OCI-LY7 (cell line): ENCODE measurements around the gene ACAP3. TPM values are rescaled to one million over a fixed set of nuclear protein-coding genes. Genes with fewer than 3 reads are reported as not detected.

Experiments
- BruUV-seq: library from RNA; stranded (reverse); fragments of 400-500 nt; replicated peaks from 2 replicates; lab custom pipeline; 2021; lab: Mats Ljungman, UMichigan
- CTCF ChIA-PET: fragments of 300-600 bp; sonication (Branson Sonifier 250); formaldehyde crosslinking; loops from one replicate; lab custom pipeline; 2022; ENCODE audit warnings: antibody characterized with exemption; ENCODE audit not compliant: unreplicated experiment; lab: Charles Lee
- POLR2A ChIA-PET: fragments of 300-600 bp; sonication (Branson Sonifier 250); formaldehyde crosslinking; loops from one replicate; lab custom pipeline; 2022; ENCODE audit warnings: antibody characterized with exemption; lab: Charles Lee
- DNase-seq: peaks from one replicate; pipeline ENCODE4 v3.0.0-alpha.2; 2015; ENCODE audit warnings: low spot score
- H2AFZ ChIP-seq: fragments of 200-600 bp; sonication (generic), shearing (Covaris generic); 2 replicates; pipeline ENCODE4 v1.6.1; 2014; ENCODE audit warnings: mild to moderate bottlenecking, antibody characterized with exemption, low read length, moderate library complexity
- H3K27ac ChIP-seq: fragments of 200-600 bp; sonication (generic); 2 replicates; pipeline ENCODE4 v1.5.1; 2014; ENCODE audit warnings: mixed run types, low read depth, mild to moderate bottlenecking, moderate library complexity, low read length, inconsistent platforms; ENCODE audit not compliant: poor library complexity, severe bottlenecking
- H3K36me3 ChIP-seq: fragments of 200-600 bp; sonication (generic); 2 replicates; pipeline ENCODE4 v1.6.1; 2014; ENCODE audit warnings: mild to moderate bottlenecking, antibody characterized with exemption, low read length, moderate library complexity, mixed read lengths; ENCODE audit not compliant: insufficient read depth
- H3K4me1 ChIP-seq: fragments of 200-600 bp; sonication (generic); 2 replicates; pipeline ENCODE4 v1.5.1; 2014; ENCODE audit warnings: mild to moderate bottlenecking, low read length; ENCODE audit not compliant: insufficient read depth, poor library complexity, severe bottlenecking
- H3K4me2 ChIP-seq: fragments of 200-600 bp; sonication (generic); 2 replicates; pipeline ENCODE4 v1.6.1; 2014; ENCODE audit warnings: mild to moderate bottlenecking, low read length
- H3K4me3 ChIP-seq: fragments of 200-600 bp; sonication (generic); 2 replicates; pipeline ENCODE4 v1.5.1; 2014; ENCODE audit warnings: mild to moderate bottlenecking, low read depth, low read length; ENCODE audit not compliant: poor library complexity, severe bottlenecking
- H3K79me2 ChIP-seq: fragments of 200-600 bp; sonication (generic); 2 replicates; pipeline ENCODE4 v1.6.1; 2016; ENCODE audit warnings: low read depth, mild to moderate bottlenecking, low read length, moderate library complexity, mixed read lengths; ENCODE audit not compliant: insufficient read depth
- H3K9me2 ChIP-seq: fragments of 200-600 bp; sonication (generic); 2 replicates; pipeline ENCODE4 v1.6.1; 2016; ENCODE audit warnings: mild to moderate bottlenecking, low read length, mixed read lengths; ENCODE audit not compliant: insufficient read depth
- H3K9me3 ChIP-seq: fragments of 200-600 bp; sonication (generic); 2 replicates; pipeline ENCODE4 v1.6.1; 2014; ENCODE audit warnings: mild to moderate bottlenecking, mixed run types, low read length, mixed read lengths
- H4K20me1 ChIP-seq: fragments of 200-600 bp; sonication (generic); 2 replicates; pipeline ENCODE4 v1.6.1; 2014; ENCODE audit warnings: mild to moderate bottlenecking, antibody characterized with exemption, low read length, moderate library complexity, mixed read lengths; ENCODE audit not compliant: insufficient read depth
- CTCF ChIP-seq: fragments of 200-600 bp; sonication (generic); conservative IDR thresholded peaks from 2 replicates; pipeline ENCODE4 v1.5.1; 2014; ENCODE audit warnings: mild to moderate bottlenecking, antibody characterized with exemption, low read length, moderate library complexity, mixed read lengths
- EZH2phosphoT487 ChIP-seq: fragments of 200-600 bp; sonication (generic); IDR thresholded peaks from 2 replicates; pipeline ENCODE4 v1.6.1; 2018; ENCODE audit warnings: low read depth, borderline replicate concordance, mild to moderate bottlenecking, mixed run types, antibody characterized with exemption, low read length, moderate library complexity, mixed read lengths
- intact Hi-C: fragments of 100-400 bp; cut with micrococcal nuclease; formaldehyde crosslinking; loops from one replicate; pipeline ENCODE4 v1.10.0; 2022; ENCODE audit not compliant: unreplicated experiment
- total RNA-seq, 2 experiments: library from RNA; depleted of rRNA in 1 of 2; stranded (reverse); fragments of >200 nt in 1 of 2; shearing (Covaris generic) in 1 of 2; gene quantifications; 2 replicates each; pipeline ENCODE4 v1.2.3, GENCODE V29; 2014 to 2022

The ACAP3 gene
- total RNA-seq, 2 experiments from 2014 or later, result 26.3 to 47.6 TPM

GRCh38 chr1:1292851-1293250 is 14.9 kb downstream of the ACAP3 start:
- DNase-seq, result no peak
- Histone ChIP-seq H3K4me3 (no peak overlapping the region), H3K9me3 (no peaks in the 10 kb centered on the region), H4K20me1 (no peaks in the 10 kb centered on the region), H2AFZ (no peak overlapping the region), H3K4me2 (no peak overlapping the region), H3K4me1 (no peaks in the 10 kb centered on the region), H3K9me2 (no peaks in the 10 kb centered on the region), H3K36me3 (no peaks in the 10 kb centered on the region), H3K79me2 (no peaks in the 10 kb centered on the region), H3K27ac (no peak overlapping the region)
- ChIA-PET POLR2A (no interaction called here), CTCF (no interaction called here)
- BruUV-seq, result no TSS peak
- TF ChIP-seq CTCF, result no peak
- TF ChIP-seq EZH2phosphoT487, result no peak
- intact Hi-C loops, result loop anchor here (2.0 kb wide), 1 partner anchor 170 kb away; no protein-coding TSS in a partner anchor

GRCh38 chr1:1292442-1292779 is 15.3 kb downstream of the ACAP3 start:
- no peak overlapping the region for H3K4me2 ChIP-seq
- no peak overlapping the region for H3K4me3 ChIP-seq
- H2AFZ ChIP-seq, result no peak overlapping the region
- TF ChIP-seq EZH2phosphoT487 (no peak), CTCF (no peak)
- no peaks in the 10 kb centered on the region for H3K79me2 ChIP-seq
- BruUV-seq, result no TSS peak
- no peaks in the 10 kb centered on the region for H3K36me3 ChIP-seq
- intact Hi-C loops, result loop anchor here (2.0 kb wide), 1 partner anchor 170 kb away; no protein-coding TSS in a partner anchor
- ChIA-PET POLR2A (no interaction called here), CTCF (interaction anchor here (0.5 to 1.1 kb wide), 3 partner anchors 8 to 1125 kb away, joined by 3 to 5 read pairs (median 4); no protein-coding TSS in a partner anchor)
- H3K27ac ChIP-seq, result no peak overlapping the region
- H3K4me1 ChIP-seq, result no peaks in the 10 kb centered on the region
- H3K9me3 ChIP-seq, result no peaks in the 10 kb centered on the region
- no peaks in the 10 kb centered on the region for H3K9me2 ChIP-seq
- H4K20me1 ChIP-seq, result no peaks in the 10 kb centered on the region
- DNase-seq, result no peak

GRCh38 chr1:1291548-1292441 is 15.9 kb downstream of the ACAP3 start:
- peak; percentile 85 for DNase-seq
- no peak overlapping the region for H3K4me2 ChIP-seq
- no peaks in the 10 kb centered on the region for H3K9me2 ChIP-seq
- no peak overlapping the region for H3K27ac ChIP-seq
- no TSS peak for BruUV-seq
- H3K9me3 ChIP-seq, result no peaks in the 10 kb centered on the region
- intact Hi-C loops, result loop anchor here (2.0 kb wide), 2 partner anchors 169 to 259 kb away; no protein-coding TSS in a partner anchor
- H3K36me3 ChIP-seq, result no peaks in the 10 kb centered on the region
- ChIA-PET CTCF (interaction anchor here (0.5 to 1.1 kb wide), 5 partner anchors 8 to 1125 kb away, joined by 3 to 5 read pairs (median 4); no protein-coding TSS in a partner anchor), POLR2A (no interaction called here)
- no peaks in the 10 kb centered on the region for H3K4me1 ChIP-seq
- peak; percentile 85 for TF ChIP-seq CTCF
- no peak for TF ChIP-seq EZH2phosphoT487
- no peak overlapping the region for H2AFZ ChIP-seq
- no peaks in the 10 kb centered on the region for H4K20me1 ChIP-seq
- H3K79me2 ChIP-seq, result no peaks in the 10 kb centered on the region
- H3K4me3 ChIP-seq, result no peak overlapping the region
